Panc1 (cell line): Measurements from ENCODE around the gene CACNA1C. TPM values are rescaled to one million over a fixed set of nuclear protein-coding genes. Genes with fewer than 3 reads are reported as not detected.

Source experiments
- ATAC-seq: fragments of 200-7000 bp; cut with Tn5 transposase; 2 replicates; pipeline ENCODE4 v1.9.1; 2020; ENCODE audit warnings: mild to moderate bottlenecking, moderate library complexity
- BruUV-seq: library from RNA; stranded (reverse); fragments of 400-500 nt; replicated peaks from 2 replicates; lab custom pipeline; 2021; lab: Mats Ljungman, UMichigan
- CTCF ChIA-PET: fragments of 300-600 bp; sonication (Branson Sonifier 250); formaldehyde crosslinking; loops from one replicate; lab custom pipeline; 2022; ENCODE audit warnings: antibody characterized with exemption; lab: Charles Lee
- POLR2A ChIA-PET: fragments of 300-600 bp; sonication (Branson Sonifier 250); formaldehyde crosslinking; loops from one replicate; lab custom pipeline; 2022; ENCODE audit warnings: antibody characterized with exemption; lab: Charles Lee
- DNase-seq: peaks from one replicate; pipeline ENCODE4 v3.0.0-alpha.2; 2010; ENCODE audit warnings: low read depth, low spot score
- H3K27ac ChIP-seq: 2 replicates; pipeline ENCODE4 v1.5.1; 2011; ENCODE audit warnings: mild to moderate bottlenecking, low read length, inconsistent platforms
- H3K27me3 ChIP-seq: fragments of 200-500 bp; sonication (Bioruptor generic); 2 replicates; pipeline ENCODE4 v1.6.0; 2014; ENCODE audit warnings: low read length, inconsistent platforms; ENCODE audit not compliant: control insufficient read depth, insufficient read depth
- H3K36me3 ChIP-seq: fragments of 200-500 bp; sonication (Bioruptor generic); 2 replicates; pipeline ENCODE4 v1.5.1; 2014; ENCODE audit warnings: inconsistent platforms, mild to moderate bottlenecking, low read length, moderate library complexity; ENCODE audit not compliant: control insufficient read depth, insufficient read depth
- H3K4me1 ChIP-seq: 2 replicates; pipeline ENCODE4 v1.5.1; 2011; ENCODE audit warnings: inconsistent platforms, mild to moderate bottlenecking, low read length, moderate library complexity; ENCODE audit not compliant: control insufficient read depth, insufficient read depth
- H3K4me3 ChIP-seq, 2 experiments: 2 replicates each; pipeline ENCODE4 v1.5.1; 2011 to 2012; ENCODE audit warnings: low read depth in 2 of 2, low read length in 2 of 2, mild to moderate bottlenecking in 2 of 2, inconsistent platforms in 1 of 2, moderate library complexity in 1 of 2
- H3K9me3 ChIP-seq: fragments of 200-500 bp; sonication (Bioruptor generic); 2 replicates; pipeline ENCODE4 v1.5.1; 2014; ENCODE audit warnings: low read depth, mild to moderate bottlenecking, inconsistent platforms, low read length, moderate library complexity; ENCODE audit not compliant: control insufficient read depth, insufficient read depth
- CTCF ChIP-seq: fragments of 450-650 bp; IDR thresholded peaks from 2 replicates; pipeline ENCODE4 v1.5.1; 2017; ENCODE audit warnings: mild to moderate bottlenecking
- POLR2AphosphoS5 ChIP-seq: IDR thresholded peaks from 2 replicates; pipeline ENCODE4 v1.6.1; 2012; ENCODE audit warnings: mild to moderate bottlenecking, low read depth, low read length, moderate library complexity
- REST ChIP-seq, 2 experiments: IDR thresholded peaks; 2 replicates each; pipeline ENCODE4 v1.6.1; 2011 to 2012; ENCODE audit warnings: low read depth in 2 of 2, control low read depth in 1 of 2, low read length in 1 of 2, mild to moderate bottlenecking in 1 of 2, moderate library complexity in 1 of 2; ENCODE audit not compliant: insufficient read depth in 1 of 2
- SIN3A ChIP-seq: IDR thresholded peaks from 2 replicates; pipeline ENCODE4 v1.6.1; 2012; ENCODE audit warnings: low read depth, mild to moderate bottlenecking, low read length, moderate library complexity, borderline replicate concordance; ENCODE audit not compliant: insufficient read depth
- TCF7L2 ChIP-seq: IDR thresholded peaks from 2 replicates; pipeline ENCODE4 v1.6.1; 2011; ENCODE audit warnings: mild to moderate bottlenecking, low read depth, low read length, inconsistent platforms
- in situ Hi-C: cut with HindIII; loops from 2 replicates; pipeline ENCODE4 v1.10.0; 2016; ENCODE audit warnings: low sequenced_read_pairs, low pct_unique_long_range_greater_than_20kb
- intact Hi-C: fragments of 100-400 bp; cut with micrococcal nuclease; formaldehyde crosslinking; loops from one replicate; pipeline ENCODE4 v1.10.0; 2022; ENCODE audit not compliant: unreplicated experiment
- total RNA-seq: library from RNA; stranded (reverse); gene quantifications from one replicate; pipeline ENCODE4 v1.2.1, GENCODE V29; 2021; ENCODE audit not compliant: unreplicated experiment

CACNA1C gene
- total RNA-seq, 1 experiment from 2014 or later = 0.03 TPM

GRCh38 chr12:2294651-2295475 lies 242.1 kb downstream of the CACNA1C start:
- Histone ChIP-seq H3K27me3 (peaks cover 2% of the 10 kb centered on the region; the same call in 1 of the 2 replicates), H3K27ac (no peak overlapping the region), H3K4me3 (no peak overlapping the region), H3K4me1 (no peaks in the 10 kb centered on the region), H3K9me3 (no peaks in the 10 kb centered on the region), H3K36me3 (no peaks in the 10 kb centered on the region)
- in situ Hi-C loops = no loop called here
- ATAC-seq = no peak
- intact Hi-C loops = no loop called here
- CTCF ChIA-PET = no interaction called here
- TF ChIP-seq CTCF (no peak), SIN3A (no peak), TCF7L2 (no peak), POLR2AphosphoS5 (no peak), REST (IDR thresholded peaks at IDR 0.05; ENCODE audit: insufficient read depth in 1 of 2, low read depth in 2 of 2, low read length in 1 of 2) (no peak)
- no TSS peak for BruUV-seq
- POLR2A ChIA-PET = no interaction called here
- DNase-seq = no peak

- no peak overlapping the region for H3K4me3 ChIP-seq
- no peaks in the 10 kb centered on the region for H3K9me3 ChIP-seq
- intact Hi-C loops (no loop called here), in situ Hi-C loops (no loop called here)
- ATAC-seq = no peak
- no peaks in the 10 kb centered on the region for H3K4me1 ChIP-seq
- TF ChIP-seq SIN3A (no peak), TCF7L2 (no peak), CTCF (no peak), POLR2AphosphoS5 (no peak), REST (IDR thresholded peaks at IDR 0.05; ENCODE audit: insufficient read depth in 1 of 2, low read depth in 2 of 2, low read length in 1 of 2) (no peak)
- H3K36me3 ChIP-seq = no peaks in the 10 kb centered on the region
- no peak for DNase-seq
- H3K27ac ChIP-seq = no peak overlapping the region
- no TSS peak for BruUV-seq
- peaks cover 2% of the 10 kb centered on the region; the same call in 1 of the 2 replicates for H3K27me3 ChIP-seq
- ChIA-PET POLR2A (interaction anchor here (0.5 kb wide), 1 partner anchor 176 kb away, joined by 3 read pairs; no protein-coding TSS in a partner anchor), CTCF (no interaction called here)
These were observed 243.2 kb downstream of the CACNA1C start for GRCh38 chr12:2295941-2296461.
